Fibroblast of the aortic adventitia (primary cell): ENCODE measurements around the gene TACO1. TPM values are rescaled to one million over a fixed set of nuclear protein-coding genes. Genes with fewer than 3 reads are reported as not detected.

Experiments used
- DNase-seq: peaks from one replicate; pipeline ENCODE4 v3.0.0-alpha.2; 2010; ENCODE audit warnings: low read depth
- H3K4me3 ChIP-seq: 2 replicates; pipeline ENCODE4 v1.5.1; 2011; ENCODE audit warnings: low read depth, mild to moderate bottlenecking, control low read depth, low read length, moderate library complexity
- total RNA-seq: library from RNA; depleted of rRNA; stranded (reverse); fragments of >200 nt; gene quantifications from 2 replicates; pipeline ENCODE4 v1.2.3, GENCODE V29; 2012; ENCODE audit warnings: low replicate concordance
- TF ChIP-seq, protein P1 (sequence below): IDR thresholded peaks from 2 replicates; pipeline ENCODE4 v1.5.1; 2011; ENCODE audit warnings: mild to moderate bottlenecking, low read length, control low read depth, inconsistent platforms; ENCODE audit not compliant: insufficient read depth

TACO1 gene
- total RNA-seq, 1 donor = 16.1 TPM

DNA sequence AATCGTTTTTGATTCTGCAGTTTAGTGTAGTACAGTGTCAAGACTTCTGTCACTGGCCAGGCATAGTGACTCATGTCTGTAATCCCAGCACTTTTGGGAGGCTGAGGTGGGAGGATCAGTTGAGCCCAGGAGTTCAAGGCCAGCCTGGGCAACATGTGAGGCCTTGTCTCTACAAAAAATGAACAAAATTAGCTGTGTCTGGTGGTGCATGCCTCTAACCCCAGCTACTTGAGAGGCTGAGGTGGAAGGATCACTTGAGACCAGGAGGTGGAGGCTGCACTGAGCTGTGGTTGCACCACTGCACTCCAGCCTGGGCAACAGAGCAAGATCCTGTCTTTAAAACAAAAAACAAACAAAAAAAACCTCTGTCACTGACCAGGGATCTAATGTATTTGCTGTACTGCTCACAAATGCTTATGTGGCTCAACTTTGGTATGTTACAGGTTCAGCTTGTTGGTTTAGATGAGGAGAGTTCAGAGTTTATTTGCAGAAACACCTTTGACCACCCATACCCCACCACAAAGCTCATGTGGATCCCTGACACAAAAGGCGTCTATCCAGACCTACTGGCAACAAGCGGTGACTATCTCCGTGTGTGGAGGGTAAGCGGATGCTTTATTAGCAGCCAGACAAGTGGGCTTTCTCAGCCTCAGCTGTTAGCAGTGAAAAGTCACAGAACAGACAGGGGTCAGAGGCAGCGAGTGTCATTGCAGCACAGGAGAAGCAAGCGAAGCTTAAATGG lies 22.5 kb upstream of the TACO1 start:
- TF ChIP-seq, protein P1, sequence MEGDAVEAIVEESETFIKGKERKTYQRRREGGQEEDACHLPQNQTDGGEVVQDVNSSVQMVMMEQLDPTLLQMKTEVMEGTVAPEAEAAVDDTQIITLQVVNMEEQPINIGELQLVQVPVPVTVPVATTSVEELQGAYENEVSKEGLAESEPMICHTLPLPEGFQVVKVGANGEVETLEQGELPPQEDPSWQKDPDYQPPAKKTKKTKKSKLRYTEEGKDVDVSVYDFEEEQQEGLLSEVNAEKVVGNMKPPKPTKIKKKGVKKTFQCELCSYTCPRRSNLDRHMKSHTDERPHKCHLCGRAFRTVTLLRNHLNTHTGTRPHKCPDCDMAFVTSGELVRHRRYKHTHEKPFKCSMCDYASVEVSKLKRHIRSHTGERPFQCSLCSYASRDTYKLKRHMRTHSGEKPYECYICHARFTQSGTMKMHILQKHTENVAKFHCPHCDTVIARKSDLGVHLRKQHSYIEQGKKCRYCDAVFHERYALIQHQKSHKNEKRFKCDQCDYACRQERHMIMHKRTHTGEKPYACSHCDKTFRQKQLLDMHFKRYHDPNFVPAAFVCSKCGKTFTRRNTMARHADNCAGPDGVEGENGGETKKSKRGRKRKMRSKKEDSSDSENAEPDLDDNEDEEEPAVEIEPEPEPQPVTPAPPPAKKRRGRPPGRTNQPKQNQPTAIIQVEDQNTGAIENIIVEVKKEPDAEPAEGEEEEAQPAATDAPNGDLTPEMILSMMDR = no peak
- no peak for DNase-seq
- H3K4me3 ChIP-seq = no peak overlapping the region

GRCh38 chr17:63578769-63579111 lies 22.0 kb upstream of the TACO1 start:
- no peak overlapping the region for H3K4me3 ChIP-seq
- TF ChIP-seq, protein P1 = no peak
- DNase-seq = no peak

- TF ChIP-seq, protein P1 = no peak
- DNase-seq = no peak
- H3K4me3 ChIP-seq = no peak overlapping the region
These were observed 21.1 kb upstream of the TACO1 start for GRCh38 chr17:63579633-63580032.

GRCh38 chr17:63587770-63588169 lies 12.9 kb upstream of the TACO1 start:
- H3K4me3 ChIP-seq = no peak overlapping the region

DNA sequence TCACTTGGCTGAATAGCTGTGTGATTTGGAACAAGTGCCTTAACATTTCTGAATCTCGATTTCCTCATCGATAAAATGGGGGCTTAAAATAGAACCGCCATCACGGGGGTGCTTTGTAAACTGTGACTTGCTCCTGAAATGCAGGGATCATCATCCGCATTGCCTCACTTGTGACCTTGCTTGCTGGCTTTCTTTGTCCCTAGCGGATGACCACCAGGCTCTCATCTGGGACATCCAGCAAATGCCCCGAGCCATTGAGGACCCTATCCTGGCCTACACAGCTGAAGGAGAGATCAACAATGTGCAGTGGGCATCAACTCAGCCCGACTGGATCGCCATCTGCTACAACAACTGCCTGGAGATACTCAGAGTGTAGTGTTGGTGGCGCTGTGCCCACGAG lies 11.9 kb upstream of the TACO1 start:
- no peak for DNase-seq
- TF ChIP-seq, protein P1 = no peak
- H3K4me3 ChIP-seq = no peak overlapping the region

More at GRCh38 chr17:63587770-63588169, 12.9 kb upstream of the TACO1 start:
- TF ChIP-seq, protein P1 = no peak
- DNase-seq = no peak

DNA sequence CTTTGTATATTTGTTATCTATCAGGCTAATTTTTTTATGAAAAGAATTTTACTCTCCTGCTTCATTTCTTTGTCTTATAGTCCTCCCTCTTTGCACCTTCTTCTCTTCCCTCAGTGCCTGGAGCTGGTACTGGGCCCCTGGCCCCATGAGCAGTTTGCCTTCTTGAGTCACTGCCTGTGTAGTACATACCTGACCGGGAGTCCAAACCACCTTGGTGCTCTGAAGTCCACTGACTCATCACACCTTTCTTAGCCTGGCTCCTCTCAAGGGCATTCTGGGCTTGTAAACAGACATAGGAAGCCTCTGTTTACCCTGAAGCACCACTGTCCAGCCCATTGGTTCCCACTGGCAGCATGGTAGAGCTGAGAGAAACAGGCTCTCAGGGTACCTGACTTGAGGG lies 11.0 kb upstream of the TACO1 start:
- DNase-seq = no peak
- TF ChIP-seq, protein P1 = no peak
- no peak overlapping the region for H3K4me3 ChIP-seq

GRCh38 chr17:63592797-63593196 lies 7.9 kb upstream of the TACO1 start:
- DNase-seq = no peak
- H3K4me3 ChIP-seq = no peak overlapping the region
- TF ChIP-seq, protein P1 = no peak
